Panc1 (cell line): ENCODE measurements around the gene CCNL2. TPM values are rescaled to one million over a fixed set of nuclear protein-coding genes. Genes with fewer than 3 reads are reported as not detected.

Source experiments
- ATAC-seq: fragments of 200-7000 bp; cut with Tn5 transposase; 2 replicates; pipeline ENCODE4 v1.9.1; 2020; ENCODE audit warnings: mild to moderate bottlenecking, moderate library complexity
- BruUV-seq: library from RNA; stranded (reverse); fragments of 400-500 nt; replicated peaks from 2 replicates; lab custom pipeline; 2021; lab: Mats Ljungman, UMichigan
- CTCF ChIA-PET: fragments of 300-600 bp; sonication (Branson Sonifier 250); formaldehyde crosslinking; loops from one replicate; lab custom pipeline; 2022; ENCODE audit warnings: antibody characterized with exemption; lab: Charles Lee
- POLR2A ChIA-PET: fragments of 300-600 bp; sonication (Branson Sonifier 250); formaldehyde crosslinking; loops from one replicate; lab custom pipeline; 2022; ENCODE audit warnings: antibody characterized with exemption; lab: Charles Lee
- DNase-seq: peaks from one replicate; pipeline ENCODE4 v3.0.0-alpha.2; 2010; ENCODE audit warnings: low read depth, low spot score
- H3K27ac ChIP-seq: 2 replicates; pipeline ENCODE4 v1.5.1; 2011; ENCODE audit warnings: mild to moderate bottlenecking, low read length, inconsistent platforms
- H3K27me3 ChIP-seq: fragments of 200-500 bp; sonication (Bioruptor generic); 2 replicates; pipeline ENCODE4 v1.6.0; 2014; ENCODE audit warnings: low read length, inconsistent platforms; ENCODE audit not compliant: control insufficient read depth, insufficient read depth
- H3K36me3 ChIP-seq: fragments of 200-500 bp; sonication (Bioruptor generic); 2 replicates; pipeline ENCODE4 v1.5.1; 2014; ENCODE audit warnings: inconsistent platforms, mild to moderate bottlenecking, low read length, moderate library complexity; ENCODE audit not compliant: control insufficient read depth, insufficient read depth
- H3K4me1 ChIP-seq: 2 replicates; pipeline ENCODE4 v1.5.1; 2011; ENCODE audit warnings: inconsistent platforms, mild to moderate bottlenecking, low read length, moderate library complexity; ENCODE audit not compliant: control insufficient read depth, insufficient read depth
- H3K4me3 ChIP-seq, 2 experiments: 2 replicates each; pipeline ENCODE4 v1.5.1; 2011 to 2012; ENCODE audit warnings: low read depth in 2 of 2, low read length in 2 of 2, mild to moderate bottlenecking in 2 of 2, inconsistent platforms in 1 of 2, moderate library complexity in 1 of 2
- H3K9me3 ChIP-seq: fragments of 200-500 bp; sonication (Bioruptor generic); 2 replicates; pipeline ENCODE4 v1.5.1; 2014; ENCODE audit warnings: low read depth, mild to moderate bottlenecking, inconsistent platforms, low read length, moderate library complexity; ENCODE audit not compliant: control insufficient read depth, insufficient read depth
- CTCF ChIP-seq: fragments of 450-650 bp; IDR thresholded peaks from 2 replicates; pipeline ENCODE4 v1.5.1; 2017; ENCODE audit warnings: mild to moderate bottlenecking
- POLR2AphosphoS5 ChIP-seq: IDR thresholded peaks from 2 replicates; pipeline ENCODE4 v1.6.1; 2012; ENCODE audit warnings: mild to moderate bottlenecking, low read depth, low read length, moderate library complexity
- REST ChIP-seq, 2 experiments: IDR thresholded peaks; 2 replicates each; pipeline ENCODE4 v1.6.1; 2011 to 2012; ENCODE audit warnings: low read depth in 2 of 2, control low read depth in 1 of 2, low read length in 1 of 2, mild to moderate bottlenecking in 1 of 2, moderate library complexity in 1 of 2; ENCODE audit not compliant: insufficient read depth in 1 of 2
- SIN3A ChIP-seq: IDR thresholded peaks from 2 replicates; pipeline ENCODE4 v1.6.1; 2012; ENCODE audit warnings: low read depth, mild to moderate bottlenecking, low read length, moderate library complexity, borderline replicate concordance; ENCODE audit not compliant: insufficient read depth
- TCF7L2 ChIP-seq: IDR thresholded peaks from 2 replicates; pipeline ENCODE4 v1.6.1; 2011; ENCODE audit warnings: mild to moderate bottlenecking, low read depth, low read length, inconsistent platforms
- in situ Hi-C: cut with HindIII; loops from 2 replicates; pipeline ENCODE4 v1.10.0; 2016; ENCODE audit warnings: low sequenced_read_pairs, low pct_unique_long_range_greater_than_20kb
- intact Hi-C: fragments of 100-400 bp; cut with micrococcal nuclease; formaldehyde crosslinking; loops from one replicate; pipeline ENCODE4 v1.10.0; 2022; ENCODE audit not compliant: unreplicated experiment
- total RNA-seq: library from RNA; stranded (reverse); gene quantifications from one replicate; pipeline ENCODE4 v1.2.1, GENCODE V29; 2021; ENCODE audit not compliant: unreplicated experiment

The CCNL2 gene
- total RNA-seq, 1 experiment from 2014 or later, result 297 TPM

- Histone ChIP-seq H3K4me1 (peaks cover 33% of the 10 kb centered on the region), H3K4me3 (no peak overlapping the region), H3K9me3 (no peaks in the 10 kb centered on the region), H3K36me3 (no peaks in the 10 kb centered on the region), H3K27me3 (no peaks in the 10 kb centered on the region), H3K27ac (no peak overlapping the region)
- TF ChIP-seq CTCF (no peak), TCF7L2 (no peak), POLR2AphosphoS5 (no peak), SIN3A (no peak), REST (IDR thresholded peaks at IDR 0.05; ENCODE audit: insufficient read depth in 1 of 2, low read depth in 2 of 2, low read length in 1 of 2) (no peak)
- ChIA-PET CTCF (interaction anchor here (0.6 kb wide), 1 partner anchor 31 kb away, joined by 11 read pairs; no protein-coding TSS in a partner anchor), POLR2A (no interaction called here)
- intact Hi-C loops (no loop called here), in situ Hi-C loops (no loop called here)
- BruUV-seq, result no TSS peak
- DNase-seq (no peak), ATAC-seq (no peak)
These were observed 57.5 kb downstream of the CCNL2 start for GRCh38 chr1:1341549-1342021.

- DNase-seq, result no peak
- POLR2A ChIA-PET, result no interaction called here
These were observed 58.2 kb downstream of the CCNL2 start for GRCh38 chr1:1340791-1341548.

More at GRCh38 chr1:1340791-1341548, 58.2 kb downstream of the CCNL2 start:
- Histone ChIP-seq H3K4me1 (peaks cover 27% of the 10 kb centered on the region), H3K27me3 (no peaks in the 10 kb centered on the region), H3K27ac (no peak overlapping the region), H3K4me3 (no peak overlapping the region), H3K9me3 (no peaks in the 10 kb centered on the region), H3K36me3 (no peaks in the 10 kb centered on the region)
- no peak for ATAC-seq
- in situ Hi-C loops, result no loop called here
- CTCF ChIA-PET, result interaction anchor here (0.6 kb wide), 1 partner anchor 31 kb away, joined by 11 read pairs; no protein-coding TSS in a partner anchor
- intact Hi-C loops, result no loop called here
- BruUV-seq, result no TSS peak
- TF ChIP-seq TCF7L2 (no peak), REST (IDR thresholded peaks at IDR 0.05; ENCODE audit: insufficient read depth in 1 of 2, low read depth in 2 of 2, low read length in 1 of 2) (no peak), SIN3A (no peak), POLR2AphosphoS5 (no peak), CTCF (no peak)
